DMS 273 (cell line): ENCODE results near the gene ATP6AP1.

Source experiments
- DNase-seq: peaks from one replicate; lab custom pipeline; 2025; ENCODE audit not compliant: unreplicated experiment; lab: John Stamatoyannopoulos, UW

Gene ATP6AP1

DNA sequence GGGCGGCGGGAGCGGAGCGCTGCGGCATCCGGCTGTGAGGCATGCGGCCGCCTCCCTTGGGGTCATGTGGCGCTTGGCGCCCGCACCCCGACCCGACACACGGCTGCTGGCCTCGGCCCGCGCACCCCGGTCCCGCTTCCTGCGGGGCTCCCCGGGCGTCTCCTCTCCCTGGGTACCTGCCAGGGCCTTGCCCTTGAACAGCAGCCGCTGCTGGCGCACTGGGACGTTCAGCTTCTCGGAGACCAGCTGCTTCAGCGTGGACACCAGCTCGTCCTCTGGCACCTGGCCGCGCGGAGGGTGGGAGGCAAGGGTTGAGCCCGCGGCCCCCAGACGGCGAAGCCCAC lies 57.5 kb downstream of the ATP6AP1 start:
- peak; percentile 64 for DNase-seq
